Superior temporal gyrus (tissue), 1 donor: ENCODE measurements around the gene SFMBT2.

Experiments
- DNase-seq: peaks from one replicate; pipeline ENCODE4 v3.0.0-alpha.2; 2016; ENCODE audit errors: extremely low spot score

The SFMBT2 gene

DNA sequence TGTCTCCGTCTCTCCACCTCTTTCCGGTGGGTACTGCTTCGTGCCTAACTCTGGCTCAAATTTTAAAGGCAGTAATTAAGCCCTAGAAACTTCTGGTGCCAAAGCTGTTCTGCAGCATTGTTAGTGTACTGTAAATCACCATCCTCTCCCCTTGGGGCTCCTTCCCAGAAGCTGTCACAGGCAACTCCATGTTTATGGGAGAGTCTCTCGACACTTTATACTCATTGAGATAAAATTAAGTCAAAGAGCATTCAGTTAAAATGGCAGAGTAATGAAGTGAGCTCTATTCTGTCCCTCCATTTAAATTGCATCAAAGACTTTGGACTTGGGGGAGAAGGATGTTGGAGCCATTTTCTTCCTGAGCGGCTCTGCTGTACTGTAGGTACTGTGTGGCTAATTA lies 274.8 kb downstream of the SFMBT2 start:
- DNase-seq, result no peak

DNA sequence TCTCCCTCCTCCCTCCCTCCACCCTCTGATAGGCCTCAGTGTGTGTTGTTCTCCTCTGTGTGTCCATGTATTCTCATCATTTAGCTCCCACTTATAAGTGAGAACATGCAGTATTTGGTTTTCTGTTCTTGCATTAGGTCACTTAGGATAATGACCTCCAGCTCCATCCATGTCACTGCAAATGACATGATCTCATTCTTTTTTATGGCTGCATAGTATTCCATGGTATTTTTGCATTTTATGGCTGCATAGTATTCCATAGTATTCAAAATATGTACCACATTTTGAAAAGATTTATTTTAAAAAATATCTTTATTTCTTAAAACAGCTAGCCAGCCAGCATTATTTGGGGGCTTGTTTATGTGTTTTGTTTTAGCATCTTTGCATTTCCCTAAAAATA lies 275.6 kb downstream of the SFMBT2 start:
- no peak for DNase-seq

- DNase-seq, result no peak
Measured at GRCh38 chr10:7134448-7134847, 276.4 kb downstream of the SFMBT2 start.

DNA sequence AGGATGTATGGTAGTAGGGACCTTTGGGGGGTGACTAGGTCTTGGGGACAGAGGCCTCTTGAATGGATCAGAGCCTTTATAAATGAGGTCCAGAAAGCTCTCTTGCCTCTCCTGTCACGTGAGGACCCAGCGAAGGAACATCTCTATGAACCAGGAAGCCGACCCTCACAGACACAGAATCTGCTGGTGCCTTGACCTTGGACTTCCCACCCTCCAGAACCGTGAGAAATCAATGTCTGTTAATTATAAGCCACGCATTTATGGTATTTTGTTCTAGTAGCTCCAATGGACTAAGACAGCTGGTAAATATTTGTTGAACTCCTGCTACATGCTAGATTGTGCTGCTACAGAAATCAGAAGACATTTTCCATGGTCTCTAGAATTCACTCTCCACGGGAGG lies 276.9 kb downstream of the SFMBT2 start:
- DNase-seq, result no peak

DNA sequence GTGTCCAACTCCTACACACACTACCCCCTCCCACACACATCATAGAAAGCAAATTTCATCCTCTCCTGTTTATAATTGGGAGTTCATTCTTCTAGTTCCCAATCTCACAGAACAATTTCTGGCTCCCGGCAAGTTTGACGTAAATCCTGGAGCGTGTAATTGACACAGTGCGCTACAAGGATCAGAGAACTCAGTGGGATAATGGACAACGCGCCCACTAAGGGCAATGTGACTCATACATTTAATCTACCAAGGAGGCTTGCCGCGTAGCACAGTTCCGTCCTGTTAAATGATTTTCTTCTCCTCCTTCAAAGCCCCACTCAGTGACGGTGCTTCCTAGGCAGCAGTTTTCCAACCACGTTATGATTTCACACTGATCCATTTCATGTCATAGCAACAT lies 277.6 kb downstream of the SFMBT2 start:
- no peak for DNase-seq

- no peak for DNase-seq
Measured at GRCh38 chr10:7130191-7130911, 280.5 kb downstream of the SFMBT2 start.

DNA sequence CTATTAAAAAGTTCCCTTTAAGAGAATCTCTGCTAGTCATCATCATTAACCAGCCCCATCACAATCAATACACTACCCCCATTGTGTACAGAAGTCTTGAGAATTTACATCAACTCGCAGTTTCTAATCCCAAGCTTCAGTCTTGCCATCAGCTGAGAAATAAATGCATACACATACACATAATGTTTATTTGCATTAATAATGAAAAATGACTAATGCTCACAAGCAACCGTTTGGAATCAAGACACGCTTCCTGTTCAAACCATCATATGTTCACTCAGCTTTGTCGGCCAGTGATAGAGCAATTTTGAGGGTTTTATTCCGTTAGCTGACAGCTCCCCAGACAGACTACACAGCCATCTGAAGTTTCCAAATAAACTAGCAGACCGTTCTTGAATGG lies 287.1 kb downstream of the SFMBT2 start:
- DNase-seq, result no peak

- no peak for DNase-seq
Measured at GRCh38 chr10:7122561-7122960, 288.3 kb downstream of the SFMBT2 start.

DNA sequence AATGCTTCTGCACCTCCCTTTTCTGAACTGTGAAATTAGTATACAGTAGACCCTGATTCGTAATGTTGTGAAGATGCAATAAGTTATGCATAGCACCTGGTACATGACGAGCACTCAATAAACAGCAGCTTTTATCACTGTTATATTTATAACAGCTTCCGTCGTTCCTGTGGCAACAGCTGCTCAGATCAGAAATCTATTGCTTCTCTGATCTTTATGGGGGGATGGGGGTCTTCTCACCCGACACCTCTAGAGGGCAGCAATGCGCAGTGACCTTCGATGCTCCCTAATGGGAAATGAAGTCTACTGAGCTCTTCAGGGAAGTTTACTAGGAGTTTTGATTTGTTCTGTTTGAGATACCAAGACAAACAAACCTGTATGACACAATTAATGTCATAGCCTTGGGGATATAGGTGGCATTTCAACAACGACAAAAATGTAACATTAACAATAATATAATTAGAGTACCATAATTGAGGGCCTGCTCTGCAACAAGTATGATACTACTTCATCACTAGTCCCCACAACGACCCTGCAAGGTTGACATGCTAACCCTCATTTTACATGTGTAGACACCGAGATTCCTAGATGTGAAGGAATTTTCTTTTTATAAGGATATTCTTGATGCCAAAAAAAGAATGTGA lies 289.6 kb downstream of the SFMBT2 start:
- DNase-seq, result peak; percentile 79

GRCh38 chr10:7119325-7120015 lies 291.4 kb downstream of the SFMBT2 start:
- no peak for DNase-seq

GRCh38 chr10:7117806-7118674 lies 292.8 kb downstream of the SFMBT2 start:
- DNase-seq, result peak; percentile 72

DNA sequence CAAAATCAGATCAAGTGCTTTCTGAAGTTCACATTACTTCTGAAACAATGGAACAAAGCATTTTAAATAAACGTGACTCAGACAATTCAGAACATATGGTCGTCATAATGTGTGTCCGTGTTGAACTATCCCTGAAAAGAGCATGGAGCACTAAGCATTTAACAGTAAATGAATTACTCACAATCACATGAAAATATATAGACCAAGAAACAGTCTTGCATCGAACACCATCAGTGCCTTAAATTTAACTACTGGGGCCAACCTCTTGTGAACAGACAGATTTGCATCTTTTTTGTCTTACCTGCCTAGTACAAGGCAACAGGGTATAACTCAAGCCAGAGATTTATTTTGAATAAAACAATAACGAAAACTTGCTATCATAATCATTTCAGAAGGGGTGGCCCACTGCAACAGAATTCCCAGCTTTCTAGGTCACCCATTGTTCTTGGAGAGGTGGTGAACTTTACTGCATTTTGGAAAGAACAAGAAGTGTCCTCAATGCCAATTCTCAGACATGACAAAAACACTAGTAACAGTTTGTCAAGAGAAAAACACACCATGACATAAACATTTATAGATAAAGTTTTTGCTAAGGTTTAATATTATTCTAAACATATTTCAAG lies 293.5 kb downstream of the SFMBT2 start:
- DNase-seq, result no peak

GRCh38 chr10:7111561-7111960 lies 299.3 kb downstream of the SFMBT2 start:
- DNase-seq, result no peak

- DNase-seq, result no peak
Measured at GRCh38 chr10:7111089-7111488, 299.7 kb downstream of the SFMBT2 start.
